HepG2 (cell line): Measurements from ENCODE around the gene PPFIA3. TPM values are rescaled to one million over a fixed set of nuclear protein-coding genes. Genes with fewer than 3 reads are reported as not detected.

Source experiments
- ATAC-seq: fragments of 200-7000 bp; cut with Tn5 transposase; 3 replicates; pipeline ENCODE4 v1.9.1; 2020; ENCODE audit warnings: mild to moderate bottlenecking, moderate library complexity
- BruUV-seq: library from RNA; stranded (reverse); fragments of 400-500 nt; replicated peaks from 2 replicates; lab custom pipeline; 2021; lab: Mats Ljungman, UMichigan
- CTCF ChIA-PET: fragments of 300-600 bp; formaldehyde crosslinking; extraction: SDS; loops from one replicate; lab custom pipeline; 2021; ENCODE audit warnings: low total read pairs, inconsistent platforms, low intra/inter-chr PET ratio; lab: Yijun Ruan, JAX
- POLR2A ChIA-PET: fragments of 350-600 bp; sonication (Branson Sonifier 250); formaldehyde crosslinking; loops from one replicate; lab custom pipeline; 2020; ENCODE audit warnings: antibody characterized with exemption, inconsistent platforms; lab: Yijun Ruan, JAX
- DNase-seq: peaks from one replicate; pipeline ENCODE4 v3.0.0-alpha.2; 2015; ENCODE audit warnings: low spot score
- FAIRE-seq: peaks from 3 replicates; lab custom pipeline; 2011; peaks lifted over from hg19 to GRCh38; lab: Jason Lieb, UNC
- H2AFZ ChIP-seq: one replicate; pipeline ENCODE4 v1.6.1; 2011; ENCODE audit warnings: low read length, inconsistent platforms
- H3K27ac ChIP-seq: fragments of 300-600 bp; 3 replicates; pipeline ENCODE4 v1.8.0; 2011; ENCODE audit warnings: mixed run types, mild to moderate bottlenecking, mixed read lengths, low read length, inconsistent platforms; ENCODE audit not compliant: insufficient read depth; ENCODE audit errors: extremely low read length
- H3K27me3 ChIP-seq, 2 experiments: fragments of 200-600 bp in 1 of 2; 2 replicates in 1 of 2; 3 replicates in 1 of 2; pipeline versions ENCODE4 v1.6.0 to v1.8.0; 2011; ENCODE audit warnings: low read length in 2 of 2, mild to moderate bottlenecking in 2 of 2, moderate library complexity in 2 of 2, inconsistent platforms in 1 of 2; ENCODE audit not compliant: insufficient read depth in 2 of 2, control insufficient read depth in 1 of 2
- H3K36me3 ChIP-seq, 2 experiments: fragments of 200-600 bp in 1 of 2; replicated peaks in 1 of 2; 2 replicates in 1 of 2; 3 replicates in 1 of 2; pipeline versions ENCODE4 v1.5.1 to v1.8.0; 2011; ENCODE audit warnings: low read length in 2 of 2, inconsistent platforms in 1 of 2; ENCODE audit not compliant: insufficient read depth in 2 of 2, control insufficient read depth in 1 of 2
- H3K4me1 ChIP-seq: 2 replicates; pipeline ENCODE4 v1.5.1; 2012; ENCODE audit warnings: low read length, inconsistent platforms; ENCODE audit not compliant: insufficient read depth
- H3K4me2 ChIP-seq: 2 replicates; pipeline ENCODE4 v1.6.0; 2011; ENCODE audit warnings: low read depth, low read length, inconsistent platforms
- H3K4me3 ChIP-seq, 3 experiments: fragments of 200-600 bp in 1 of 3; sonication (generic), shearing (Covaris generic) in 1 of 3; replicated peaks in 1 of 3; 2 replicates each; pipeline ENCODE4 v1.5.1; 2011 to 2016; ENCODE audit warnings: low read length in 3 of 3, inconsistent platforms in 2 of 3, low read depth in 2 of 3, mild to moderate bottlenecking in 2 of 3, control low read depth in 1 of 3, mixed read lengths in 1 of 3; ENCODE audit not compliant: insufficient read depth in 1 of 3
- H3K79me2 ChIP-seq: one replicate; pipeline ENCODE4 v1.6.1; 2011; ENCODE audit warnings: low read length, inconsistent platforms; ENCODE audit not compliant: insufficient read depth
- H3K9ac ChIP-seq: 2 replicates; pipeline ENCODE4 v1.6.0; 2011; ENCODE audit warnings: mild to moderate bottlenecking, low read depth, low read length, inconsistent platforms; ENCODE audit not compliant: insufficient read depth
- H3K9me3 ChIP-seq: 2 replicates; pipeline ENCODE4 v1.5.1; 2012; ENCODE audit warnings: mild to moderate bottlenecking, low read length
- H4K20me1 ChIP-seq: 2 replicates; pipeline ENCODE4 v1.6.0; 2011; ENCODE audit warnings: inconsistent platforms, mild to moderate bottlenecking, low read length, moderate library complexity; ENCODE audit not compliant: insufficient read depth
- CSRNP1 ChIP-seq: sonication (generic); formaldehyde crosslinking; IDR thresholded peaks from 2 replicates; pipeline ENCODE4 v1.8.1; 2023; ENCODE audit warnings: mild to moderate bottlenecking, missing genetic modification reagents
- GTF2F1 ChIP-seq: fragments of 150-350 bp; IDR thresholded peaks from 2 replicates; pipeline ENCODE4 v1.6.1; 2014; ENCODE audit warnings: low read length
- POLR2AphosphoS5 ChIP-seq: IDR thresholded peaks from 2 replicates; pipeline ENCODE4 v1.6.1; 2012; ENCODE audit warnings: low read depth, low read length
- PRDM4 ChIP-seq: sonication (generic); formaldehyde crosslinking; IDR thresholded peaks from 2 replicates; pipeline ENCODE4 v1.9.0; 2021; ENCODE audit warnings: missing genetic modification reagents, borderline replicate concordance
- ZHX1 ChIP-seq: sonication (generic); formaldehyde crosslinking; IDR thresholded peaks from 2 replicates; pipeline ENCODE4 v1.8.1; 2022; ENCODE audit warnings: low read depth, mild to moderate bottlenecking, missing genetic modification reagents
- WGBS: methylation state at CpG from one replicate; pipeline ENCODE4 v1.1.6; 2017; ENCODE audit warnings: low lambda C conversion rate; 5-methylcytosine and 5-hydroxymethylcytosine counted together
- in situ Hi-C: cut with HindIII; loops from 2 replicates; pipeline ENCODE4 v1.10.0; 2017; ENCODE audit warnings: low pct_unique_long_range_greater_than_20kb; ENCODE audit not compliant: extremely low pct_ligation_motif_present
- intact Hi-C: fragments of 100-400 bp; cut with micrococcal nuclease; formaldehyde crosslinking; loops from one replicate; pipeline ENCODE4 v1.10.0; 2022; ENCODE audit not compliant: unreplicated experiment
- polyA plus RNA-seq, 8 experiments: library from polyadenylated mRNA; depleted of rRNA in 3 of 8; stranded (reverse) in 7 of 8; unstranded in 1 of 8; fragments of >200 nt; fragmentation: Illumina TruSeq in 4 of 8; extraction: Trizol in 4 of 8; gene quantifications; 2 replicates each; pipeline versions ENCODE4 v1.2.1 to v1.2.3, GENCODE V29; 2011 to 2016; ENCODE audit warnings: low read depth in 4 of 8, missing spikeins in 1 of 8, mixed read lengths in 1 of 8; ENCODE audit not compliant: insufficient read depth in 1 of 8
- total RNA-seq, 5 experiments: library from RNA; depleted of rRNA; stranded (reverse); fragments of >200 nt; fragmentation: Illumina TruSeq; extraction: Trizol; gene quantifications; 2 replicates each; pipeline ENCODE4 v1.2.3, GENCODE V29; 2016; ENCODE audit warnings: low read depth in 1 of 5
- TF ChIP-seq, protein P1 (sequence below): sonication (generic); formaldehyde crosslinking; conservative IDR thresholded peaks from 2 replicates; pipeline ENCODE4 v1.8.0; 2022; ENCODE audit warnings: low read depth, missing genetic modification reagents
- TF ChIP-seq, protein P2 (sequence below): sonication (generic); formaldehyde crosslinking; IDR thresholded peaks from 2 replicates; pipeline ENCODE4 v1.5.0; 2020; ENCODE audit warnings: missing genetic modification reagents

The PPFIA3 gene
- total and polyA plus RNA-seq, 2 of the 13 experiments (the other 11 are each of a cell fraction or from before 2014, with no cell fraction given), result 6.7 to 8.6 TPM

GRCh38 chr19:49148044-49148682, 28.8 kb downstream of the PPFIA3 start (continued):
- TF ChIP-seq, protein P1, sequence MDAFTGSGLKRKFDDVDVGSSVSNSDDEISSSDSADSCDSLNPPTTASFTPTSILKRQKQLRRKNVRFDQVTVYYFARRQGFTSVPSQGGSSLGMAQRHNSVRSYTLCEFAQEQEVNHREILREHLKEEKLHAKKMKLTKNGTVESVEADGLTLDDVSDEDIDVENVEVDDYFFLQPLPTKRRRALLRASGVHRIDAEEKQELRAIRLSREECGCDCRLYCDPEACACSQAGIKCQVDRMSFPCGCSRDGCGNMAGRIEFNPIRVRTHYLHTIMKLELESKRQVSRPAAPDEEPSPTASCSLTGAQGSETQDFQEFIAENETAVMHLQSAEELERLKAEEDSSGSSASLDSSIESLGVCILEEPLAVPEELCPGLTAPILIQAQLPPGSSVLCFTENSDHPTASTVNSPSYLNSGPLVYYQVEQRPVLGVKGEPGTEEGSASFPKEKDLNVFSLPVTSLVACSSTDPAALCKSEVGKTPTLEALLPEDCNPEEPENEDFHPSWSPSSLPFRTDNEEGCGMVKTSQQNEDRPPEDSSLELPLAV (CRISPR knock-in tag), result no peak
- no peak for TF ChIP-seq GTF2F1
- TF ChIP-seq CSRNP1 (CRISPR knock-in tag), result no peak

DNA sequence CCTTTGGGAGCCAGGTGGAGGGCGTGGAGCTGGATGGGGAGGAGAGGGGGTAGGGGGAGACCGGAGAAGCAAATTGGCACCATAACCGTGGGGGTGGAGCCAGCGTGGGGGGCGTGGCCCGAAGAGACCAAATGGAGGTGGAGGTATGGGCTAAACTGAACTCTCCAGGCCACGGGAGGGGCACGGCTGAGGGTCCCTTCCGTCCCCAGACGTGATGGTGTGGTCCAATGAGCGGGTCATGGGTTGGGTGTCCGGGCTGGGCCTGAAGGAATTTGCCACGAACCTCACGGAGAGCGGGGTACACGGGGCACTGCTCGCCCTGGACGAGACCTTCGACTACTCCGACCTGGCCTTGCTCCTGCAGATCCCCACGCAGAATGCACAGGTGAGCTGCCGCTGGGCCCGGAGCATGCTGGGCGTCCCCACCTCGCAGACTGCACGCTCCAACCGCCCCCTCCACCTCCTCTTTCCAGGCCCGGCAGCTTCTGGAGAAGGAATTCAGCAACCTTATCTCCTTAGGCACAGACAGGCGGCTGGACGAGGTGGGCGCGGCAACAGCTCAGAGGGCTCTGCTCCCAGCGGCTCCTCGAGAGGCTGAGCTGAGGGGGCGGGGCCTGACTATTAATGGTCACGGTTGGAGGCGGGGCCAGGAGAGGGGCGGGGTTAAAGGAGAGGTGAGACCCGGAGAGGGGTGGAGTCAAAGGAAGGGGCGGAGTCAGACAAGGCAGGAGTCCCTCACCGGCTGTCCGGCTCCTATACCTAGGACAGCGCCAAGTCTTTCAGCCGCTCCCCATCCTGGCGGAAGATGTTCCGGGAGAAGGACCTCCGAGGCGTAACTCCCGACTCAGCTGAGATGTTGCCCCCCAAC, 29.7 kb downstream of the PPFIA3 start:
- intact Hi-C loops, result loop anchor here (1.0 to 5.0 kb wide), 2 partner anchors 30 to 52 kb away; partner anchors contain the start of genes C19orf73 and PPFIA3
- no TSS peak for BruUV-seq
- in situ Hi-C loops, result no loop called here
- H3K79me2 ChIP-seq, result no peaks in the 10 kb centered on the region
- H3K9me3 ChIP-seq, result no peaks in the 10 kb centered on the region
- H4K20me1 ChIP-seq, result no peaks in the 10 kb centered on the region
- no peaks in the 10 kb centered on the region; a peak in 2 of 5 replicates for H3K27me3 ChIP-seq
- CTCF ChIA-PET, result no interaction called here
- H3K4me1 ChIP-seq, result peaks cover 54% of the 10 kb centered on the region
- peak; percentile 86 for DNase-seq
- WGBS, result 9% methylated on average over 16 of the region's 49 CpGs
- peak overlapping the region; percentile 94 for H3K4me2 ChIP-seq
- H3K4me3 ChIP-seq, result peak overlapping the region; percentile 53 to 86 (median 63)
- FAIRE-seq, result peak; percentile 83
- peak overlapping the region; percentile 77 for H3K27ac ChIP-seq
- H3K9ac ChIP-seq, result peak overlapping the region; percentile 77
- POLR2A ChIA-PET, result interaction anchor here (0.6 to 3.2 kb wide), 10 partner anchors 10 to 942 kb away, joined by 3 to 21 read pairs (median 6); partner anchors contain the start of genes GYS1, LIN7B and RUVBL2
- ATAC-seq, result peak; percentile 66
- no peak overlapping the region for H2AFZ ChIP-seq
- H3K36me3 ChIP-seq, result no peaks in the 10 kb centered on the region
- TF ChIP-seq POLR2AphosphoS5 (peak; percentile 45; the same call in 1 of the 2 replicates), PRDM4 (no peak), ZHX1 (no peak)
- TF ChIP-seq, protein P2, sequence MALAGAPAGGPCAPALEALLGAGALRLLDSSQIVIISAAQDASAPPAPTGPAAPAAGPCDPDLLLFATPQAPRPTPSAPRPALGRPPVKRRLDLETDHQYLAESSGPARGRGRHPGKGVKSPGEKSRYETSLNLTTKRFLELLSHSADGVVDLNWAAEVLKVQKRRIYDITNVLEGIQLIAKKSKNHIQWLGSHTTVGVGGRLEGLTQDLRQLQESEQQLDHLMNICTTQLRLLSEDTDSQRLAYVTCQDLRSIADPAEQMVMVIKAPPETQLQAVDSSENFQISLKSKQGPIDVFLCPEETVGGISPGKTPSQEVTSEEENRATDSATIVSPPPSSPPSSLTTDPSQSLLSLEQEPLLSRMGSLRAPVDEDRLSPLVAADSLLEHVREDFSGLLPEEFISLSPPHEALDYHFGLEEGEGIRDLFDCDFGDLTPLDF (CRISPR knock-in tag), result no peak
